Muscle of back (tissue), 11 donors: Measurements from ENCODE around the gene RASGEF1B. TPM values are rescaled to one million over a fixed set of nuclear protein-coding genes. Genes with fewer than 3 reads are reported as not detected.
A peak's percentile ranks its signal among the peaks of the same experiment; 100 is the strongest.

Experiments
- DNase-seq, 3 donors: peaks; one replicate each; pipeline versions ENCODE4 v3.0.0 to v3.0.0-alpha.2; 2013
- polyA plus RNA-seq, 10 donors: library from polyadenylated mRNA; unstranded; fragments of 120-200 nt; gene quantifications; one replicate each; pipeline ENCODE4 v1.2.1, GENCODE V29; 2013; ENCODE audit not compliant: insufficient read length in 10 of 10

Gene RASGEF1B
- polyA plus RNA-seq, 10 donors = 3.3 to 6.5 (median 4.5) TPM

DNA sequence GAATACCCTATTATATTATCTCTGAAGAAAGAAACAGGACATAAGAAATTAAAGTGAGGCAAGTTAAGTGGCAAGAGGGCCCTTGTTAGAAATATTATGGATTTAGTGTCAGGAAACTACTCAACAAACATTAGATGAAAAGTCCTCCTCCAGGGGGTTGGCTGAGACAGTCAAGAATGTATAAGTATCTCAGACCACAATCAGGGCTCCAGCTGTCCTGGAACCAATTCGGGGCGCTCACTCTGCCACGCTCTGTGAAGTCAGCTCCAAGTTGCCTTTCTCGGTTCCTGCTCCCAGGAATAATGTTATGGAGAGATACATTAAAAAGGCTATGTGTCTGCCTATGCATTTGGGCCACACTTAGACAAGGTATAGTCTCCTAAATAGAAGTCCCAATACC is 73.3 kb downstream of the RASGEF1B start:
- peak in 1 of 3 donors; percentile 13 for DNase-seq

DNA sequence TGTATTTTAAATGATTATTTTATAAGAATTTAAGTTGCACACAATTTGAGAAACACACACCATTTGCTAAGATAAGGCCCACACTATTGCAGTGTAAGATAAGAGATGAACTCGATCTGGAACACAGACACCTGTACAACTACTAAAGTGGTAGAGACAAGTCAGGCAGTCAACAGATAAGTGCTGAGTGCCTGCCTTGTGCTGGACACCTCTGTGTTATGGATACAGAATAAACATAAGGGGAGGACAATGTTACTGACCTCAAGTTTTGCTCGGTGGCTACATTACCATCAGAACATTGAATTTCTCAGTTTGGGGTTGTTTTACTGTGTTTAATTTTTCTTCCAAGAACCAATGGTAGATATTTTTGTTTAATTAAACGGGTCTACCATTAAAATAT is 74.1 kb downstream of the RASGEF1B start:
- no peak for DNase-seq

DNA sequence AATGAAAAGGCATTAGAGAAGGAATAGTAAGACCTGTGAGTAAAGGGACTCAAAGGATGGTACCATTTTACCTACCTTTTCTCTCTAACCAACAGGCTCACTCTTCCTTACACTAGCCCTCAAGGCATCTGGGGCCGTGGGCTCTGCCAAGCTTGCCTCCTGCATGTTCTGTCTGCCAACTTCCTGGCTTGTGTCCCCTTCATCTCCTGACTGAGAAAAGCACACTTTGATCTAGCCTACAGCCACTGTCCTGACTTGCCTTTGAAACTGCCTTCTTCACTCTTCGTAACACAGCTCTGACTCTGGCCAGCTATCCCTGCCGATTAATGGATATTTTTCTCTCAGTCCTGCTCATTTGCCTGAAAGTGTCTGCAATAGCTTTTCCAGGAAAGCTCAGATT is 76.5 kb downstream of the RASGEF1B start:
- no peak for DNase-seq

- DNase-seq = no peak
Measured at GRCh38 chr4:81392164-81392563, 79.5 kb downstream of the RASGEF1B start.

- no peak for DNase-seq
Measured at GRCh38 chr4:81389720-81390119, 82.0 kb downstream of the RASGEF1B start.

DNA sequence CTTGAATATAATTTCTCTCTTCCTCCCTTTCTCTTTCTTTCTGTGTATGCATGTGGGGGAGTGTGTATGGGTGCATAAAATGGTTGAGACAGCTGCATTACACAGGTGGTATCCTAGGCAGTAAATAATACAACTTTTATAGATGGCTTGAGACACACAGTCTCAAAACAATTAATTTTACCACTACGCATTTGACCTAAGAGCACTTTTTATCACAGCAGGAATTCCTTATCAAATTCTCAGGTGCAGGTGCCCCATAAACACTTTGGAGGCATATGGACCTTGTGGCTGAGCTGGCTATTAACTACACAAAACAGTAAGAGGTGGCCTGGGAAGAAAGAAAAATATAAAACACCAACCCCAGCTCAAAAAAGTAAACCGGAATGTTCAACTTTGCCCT is 91.3 kb downstream of the RASGEF1B start:
- no peak for DNase-seq

GRCh38 chr4:81378386-81378785 is 93.3 kb downstream of the RASGEF1B start:
- DNase-seq = peak; percentile 31 to 63 (median 31)

- peak in 1 of 3 donors; percentile 36 for DNase-seq
Measured at GRCh38 chr4:81377191-81377590, 94.5 kb downstream of the RASGEF1B start.

- no peak for DNase-seq
Measured at GRCh38 chr4:81376720-81377119, 95.0 kb downstream of the RASGEF1B start.
